Left forelimb (tissue), 1 donor: ENCODE data around the gene AFF2.

Experiments
- DNase-seq: peaks from one replicate; pipeline ENCODE4 v3.0.0-alpha.2; 2018; ENCODE audit warnings: low spot score

The AFF2 gene

GRCh38 chrX:148500423-148501385 is at the start of gene AFF2:
TSS of gene AFF2 (plus strand) at chrX:148500617. CDS start at chrX:148501098, 481 bp downstream.
- peak; percentile 75 for DNase-seq

DNA sequence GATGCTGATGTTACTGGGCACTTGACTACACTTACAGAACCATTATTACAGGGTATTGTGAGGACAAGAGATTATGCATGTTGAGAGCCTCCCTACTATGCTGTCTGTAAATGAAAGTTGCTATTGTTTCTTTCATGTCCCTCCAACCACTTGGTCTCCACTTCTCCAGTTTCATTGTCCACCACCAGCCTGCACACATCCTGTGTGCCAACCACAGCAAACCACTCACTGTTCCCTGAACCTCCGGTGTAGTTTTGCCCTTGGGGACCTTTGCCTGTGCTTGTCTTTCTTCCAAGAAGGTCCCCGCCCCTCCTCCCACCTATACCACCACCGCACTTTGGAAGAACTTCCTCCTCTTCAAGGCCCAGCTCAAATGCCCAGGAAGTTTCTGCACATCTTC is 43.1 kb upstream of the AFF2 start:
- DNase-seq: no peak

DNA sequence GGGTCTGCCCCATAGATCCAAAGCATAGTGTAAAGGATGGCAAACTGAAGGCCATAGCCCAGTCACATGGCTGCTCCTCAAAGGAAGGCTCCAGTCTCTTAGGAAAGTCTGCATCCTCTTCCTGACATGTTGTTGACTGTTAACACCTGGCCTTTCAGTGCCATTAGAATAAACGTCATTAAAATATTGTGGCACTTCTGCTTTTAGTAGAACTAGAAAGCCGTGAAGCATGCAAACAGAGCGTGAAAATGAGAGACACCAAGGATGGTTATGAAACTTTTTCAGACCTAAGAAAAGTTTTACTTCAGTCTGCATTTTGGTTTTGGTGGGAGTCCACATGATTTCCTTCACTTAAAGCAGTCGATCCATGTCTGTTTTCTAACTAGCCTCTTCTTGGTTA is 41.1 kb upstream of the AFF2 start:
- no peak for DNase-seq

DNA sequence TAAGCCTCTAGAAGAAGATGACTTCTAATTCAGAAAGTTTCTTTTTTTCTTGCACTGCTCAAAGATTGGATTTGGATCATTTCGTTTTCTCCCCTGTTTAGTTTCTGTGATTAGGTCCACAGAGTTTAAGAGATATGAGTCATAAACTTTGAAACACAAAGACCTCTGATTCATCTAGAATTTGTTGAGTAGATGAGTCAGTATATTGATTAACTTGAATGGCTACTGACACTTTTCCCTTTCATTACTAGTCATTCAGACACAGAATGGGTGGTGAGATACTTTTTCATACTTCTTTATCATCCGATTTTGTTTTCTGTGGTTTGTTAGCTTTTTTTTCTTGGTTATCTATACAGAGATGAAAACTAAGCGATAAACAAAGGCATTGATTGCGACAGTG is 34.1 kb upstream of the AFF2 start:
- DNase-seq: no peak

GRCh38 chrX:148470324-148470723 is 30.1 kb upstream of the AFF2 start:
- no peak for DNase-seq

- DNase-seq: no peak
Measured at GRCh38 chrX:148474030-148474429, 26.4 kb upstream of the AFF2 start.

DNA sequence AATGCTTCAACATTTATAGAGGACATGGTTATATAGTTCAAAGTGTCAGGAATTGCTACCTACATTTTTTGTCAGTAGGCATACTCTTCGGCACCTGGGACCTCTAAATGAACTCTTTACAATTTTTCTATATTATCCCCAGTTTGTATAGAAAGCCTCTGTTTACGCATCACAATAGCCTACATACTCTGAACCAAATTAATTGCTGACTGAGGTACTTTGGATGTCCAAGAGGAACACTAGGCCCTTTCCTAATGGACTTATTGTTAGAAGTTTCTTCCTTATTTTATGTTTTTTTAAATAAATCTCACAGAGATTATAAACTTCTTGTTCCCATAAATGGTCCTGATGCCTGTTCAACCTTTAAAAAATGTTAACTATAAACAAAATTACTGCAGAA is 8.4 kb upstream of the AFF2 start:
- no peak for DNase-seq

GRCh38 chrX:148495176-148495575 is 5.2 kb upstream of the AFF2 start:
- no peak for DNase-seq

DNA sequence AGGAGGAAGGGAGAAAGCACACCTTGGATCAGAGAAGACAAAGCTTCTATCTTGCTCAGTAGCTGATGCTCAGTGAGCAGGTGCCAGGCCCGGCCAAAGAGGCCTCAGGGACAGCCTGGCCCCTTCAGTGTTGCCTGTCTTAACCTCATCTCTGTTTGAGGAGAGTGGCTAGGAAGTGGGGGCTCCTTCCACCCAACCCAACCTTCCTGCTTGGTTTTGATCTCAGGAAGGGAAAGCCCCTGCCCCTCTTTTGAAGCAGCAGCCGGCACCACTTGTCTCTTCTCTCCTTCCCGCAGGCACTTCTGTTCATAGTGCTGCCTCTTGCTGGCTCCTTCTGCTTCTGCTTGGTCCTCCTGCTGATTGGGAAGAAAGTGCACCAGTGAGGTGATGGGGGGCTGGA is 2.4 kb upstream of the AFF2 start:
- no peak for DNase-seq

DNA sequence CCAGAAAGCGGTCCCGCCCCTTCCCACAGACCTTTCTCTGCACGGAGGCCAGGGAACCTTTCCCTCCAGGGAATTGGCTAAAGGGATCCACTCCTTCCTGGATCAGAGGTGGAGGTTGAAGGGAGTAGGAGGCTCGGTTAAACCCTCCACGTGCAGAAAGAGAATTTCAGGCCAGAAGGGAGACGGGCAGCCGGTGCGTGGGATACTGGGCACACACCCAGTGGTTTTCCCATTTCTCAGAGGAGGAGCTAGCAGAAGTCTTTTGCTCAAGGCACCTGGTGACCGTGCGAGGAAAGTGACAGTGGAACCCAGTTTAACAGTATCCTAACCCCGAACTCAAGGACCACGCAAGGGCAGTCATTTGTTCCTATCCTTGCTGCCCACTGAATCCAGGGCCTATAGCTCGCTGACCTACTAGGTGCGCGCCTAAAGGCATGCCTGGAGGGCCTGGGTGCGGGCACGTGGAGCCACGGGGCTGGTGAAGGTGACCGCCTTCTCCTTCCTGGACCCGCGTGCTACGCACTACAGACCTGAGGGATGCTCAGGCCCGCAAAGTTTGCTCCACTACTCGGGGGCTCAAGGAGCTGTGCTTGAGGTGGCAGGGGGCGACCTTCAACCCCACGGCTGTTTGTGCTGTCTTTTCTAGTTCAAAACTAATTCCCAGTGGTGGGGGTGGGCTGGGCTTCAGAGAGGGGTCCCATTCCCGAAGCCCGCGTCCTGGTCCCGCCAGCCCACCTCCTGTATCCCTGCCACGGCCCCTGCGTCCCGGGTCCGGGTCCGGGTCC is 587 bp upstream of the AFF2 start:
- DNase-seq: no peak

DNA sequence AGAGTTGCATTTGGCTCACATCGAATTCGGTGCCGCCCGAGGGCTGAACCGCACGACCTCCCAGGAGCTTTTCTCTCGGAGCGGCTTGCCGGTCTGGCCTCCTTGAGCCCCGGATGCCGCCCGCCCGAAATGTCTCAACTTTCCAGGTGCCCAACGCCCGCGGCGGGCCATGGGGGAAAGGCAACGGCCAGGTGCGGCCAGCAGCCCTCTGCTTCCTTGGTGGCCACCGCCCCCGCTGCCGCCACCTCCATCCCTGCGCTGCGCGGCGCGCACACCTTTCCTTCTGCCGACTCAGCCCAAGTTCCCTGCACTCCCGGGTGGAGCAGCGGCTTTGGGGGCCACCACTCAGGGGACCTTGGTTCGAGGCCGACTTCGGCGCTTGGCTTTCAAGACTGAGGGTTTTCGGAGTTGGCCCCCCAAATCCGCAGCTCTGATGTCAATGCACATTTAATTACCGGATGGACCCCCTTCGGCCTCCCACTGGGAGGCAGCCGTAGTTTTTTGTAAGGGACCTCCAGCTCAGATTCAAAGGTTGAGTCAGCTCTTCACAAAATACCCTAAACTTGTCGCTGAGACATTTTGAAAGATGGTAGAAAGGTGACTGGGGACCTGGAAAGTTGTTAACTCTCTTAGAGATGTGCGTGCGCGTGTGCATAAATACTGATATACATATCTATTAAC is 1.1 kb downstream of the AFF2 start:
- DNase-seq: no peak

DNA sequence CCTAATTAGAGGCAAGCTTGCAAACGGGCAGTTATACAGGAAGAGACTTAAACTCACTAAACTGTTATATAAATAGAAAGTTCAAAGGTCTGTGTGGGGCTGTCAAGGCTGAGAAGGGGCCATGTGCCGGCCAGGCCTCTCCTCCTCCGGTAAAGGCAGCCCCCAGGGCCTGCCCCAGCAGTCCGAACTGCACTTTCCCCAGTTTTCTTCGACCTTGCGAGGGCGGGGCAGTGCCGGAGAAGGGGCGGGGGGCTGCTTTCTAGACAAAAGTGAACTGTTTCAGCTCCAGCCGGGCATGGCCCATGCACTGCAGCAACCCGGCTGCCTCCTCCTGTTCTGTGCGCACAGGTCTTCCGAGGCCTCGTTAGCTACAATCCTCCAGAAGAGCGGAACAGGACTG is 4.1 kb downstream of the AFF2 start:
- DNase-seq: no peak

- DNase-seq: no peak
Measured at GRCh38 chrX:148507418-148507817, 7.0 kb downstream of the AFF2 start.

- no peak for DNase-seq
Measured at GRCh38 chrX:148512453-148512852, 12.0 kb downstream of the AFF2 start.

- no peak for DNase-seq
Measured at GRCh38 chrX:148513661-148514060, 13.2 kb downstream of the AFF2 start.

DNA sequence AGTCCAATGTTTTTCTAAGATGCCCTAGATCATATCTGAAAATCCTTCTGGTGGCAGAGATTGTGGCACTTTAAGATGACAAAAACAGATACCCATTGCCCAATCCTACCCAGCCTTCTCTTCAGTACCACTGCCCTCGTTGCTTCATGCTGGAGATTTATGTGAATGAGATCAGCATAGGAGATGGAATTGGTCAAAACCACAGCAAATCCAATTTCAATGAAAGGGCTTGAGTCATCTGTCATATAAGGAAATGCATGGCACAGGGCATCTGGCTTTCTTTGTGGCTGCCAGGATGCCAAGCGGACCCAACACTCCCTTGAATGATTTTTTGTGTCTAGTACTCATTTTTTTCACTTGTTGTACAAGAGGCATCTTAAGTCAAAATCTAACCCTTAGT is 16.8 kb downstream of the AFF2 start:
- no peak for DNase-seq

- no peak for DNase-seq
Measured at GRCh38 chrX:148522006-148522405, 21.6 kb downstream of the AFF2 start.

DNA sequence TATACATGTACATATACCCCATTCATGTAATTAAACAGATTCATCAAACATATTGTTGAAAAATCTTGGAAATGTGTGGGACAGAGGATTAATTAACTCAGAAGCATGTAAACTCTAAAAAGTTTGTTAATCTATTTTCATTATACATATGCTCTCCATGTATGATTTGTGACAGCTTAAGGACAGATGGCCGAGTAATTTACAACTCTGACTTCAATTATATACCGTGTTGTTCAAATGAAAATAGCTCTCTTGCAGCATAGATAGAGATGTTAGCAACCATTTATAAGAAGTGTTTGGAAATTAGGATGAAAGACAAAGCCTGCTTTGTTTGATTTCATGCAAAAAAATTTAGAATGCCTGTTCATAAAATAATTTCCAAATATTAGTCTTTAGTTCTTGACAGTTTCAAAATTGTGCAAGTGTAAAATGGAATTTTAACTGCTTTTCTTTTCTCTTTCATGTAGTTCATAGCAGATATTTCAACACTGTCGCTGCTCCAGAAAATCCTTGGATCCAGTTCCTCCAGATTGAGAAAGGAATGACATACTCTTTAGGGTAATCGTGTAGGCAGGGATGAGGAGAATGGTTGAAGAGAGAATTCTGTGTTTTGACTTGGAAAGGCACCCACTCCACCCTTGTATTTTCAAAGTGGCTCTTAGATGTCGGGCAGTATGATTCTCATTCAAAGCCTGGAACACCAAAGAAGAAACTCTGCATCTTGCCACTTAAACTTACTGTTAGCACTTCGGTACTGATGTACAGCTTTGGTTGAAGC is 23.1 kb downstream of the AFF2 start:
- DNase-seq: no peak

- DNase-seq: no peak
Measured at GRCh38 chrX:148530464-148531077, 30.2 kb downstream of the AFF2 start.

DNA sequence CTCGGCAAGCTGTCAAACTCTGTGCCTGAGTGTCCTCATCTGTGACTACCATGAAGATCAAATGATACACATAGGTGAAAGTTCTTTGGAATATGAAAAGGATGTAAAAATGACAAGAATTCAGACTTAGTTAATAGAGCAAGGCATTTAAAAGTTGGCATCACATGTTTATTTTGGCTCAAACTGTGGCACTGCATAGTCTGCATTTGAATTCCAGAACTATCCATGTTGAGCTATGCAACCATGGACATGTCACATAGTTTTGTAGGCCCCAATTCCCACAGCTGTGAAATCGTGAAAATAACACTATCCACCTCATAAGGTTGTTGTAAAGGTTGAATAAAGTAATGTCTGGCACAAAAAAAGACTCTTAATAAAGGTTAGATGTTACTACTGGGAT is 33.9 kb downstream of the AFF2 start:
- DNase-seq: no peak

DNA sequence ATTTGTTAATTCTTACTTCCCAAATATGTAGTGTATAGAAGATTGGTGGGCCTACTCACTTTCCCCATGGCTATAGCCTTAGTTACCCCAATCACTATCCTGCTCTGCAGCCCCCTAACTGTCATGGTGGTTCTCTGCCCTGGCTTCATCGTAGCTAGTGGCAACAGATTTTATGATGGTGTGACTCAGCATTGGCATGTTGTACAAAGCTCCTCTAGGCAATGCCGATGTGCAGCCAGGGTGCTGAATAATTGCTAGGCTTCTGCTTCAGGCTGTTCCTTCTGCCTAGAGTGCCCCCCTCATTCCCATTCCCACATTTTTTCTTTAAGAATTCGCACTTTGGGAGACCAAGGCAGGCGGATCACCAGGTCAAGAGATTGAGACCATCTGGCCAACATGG is 35.2 kb downstream of the AFF2 start:
- DNase-seq: no peak
